IgD-negative memory B cell (primary cell): Measurements from ENCODE around the gene ZNF287. TPM values are rescaled to one million over a fixed set of nuclear protein-coding genes. Genes with fewer than 3 reads are reported as not detected.

Source experiments
- H3K27ac Mint-ChIP-seq, 3 donors: one replicate each; pipeline ENCODE4 v1.8.0; 2020 to 2022; ENCODE audit warnings: mild to moderate bottlenecking in 3 of 3, mixed read lengths in 3 of 3, moderate library complexity in 1 of 3
- H3K27me3 Mint-ChIP-seq: one replicate; pipeline ENCODE4 v1.8.0; 2021; ENCODE audit warnings: mixed read lengths
- H3K36me3 Mint-ChIP-seq: one replicate; pipeline ENCODE4 v1.8.0; 2020; ENCODE audit warnings: mild to moderate bottlenecking, mixed read lengths
- H3K4me1 Mint-ChIP-seq, 3 donors: one replicate each; pipeline ENCODE4 v1.8.0; 2020 to 2022; ENCODE audit warnings: mixed read lengths in 3 of 3, mild to moderate bottlenecking in 1 of 3
- H3K4me3 Mint-ChIP-seq, 4 donors: one replicate each; pipeline ENCODE4 v1.8.0; 2020 to 2022; ENCODE audit warnings: mild to moderate bottlenecking in 4 of 4, mixed read lengths in 4 of 4, moderate library complexity in 3 of 4
- H3K9me3 Mint-ChIP-seq, 3 donors: one replicate each; pipeline ENCODE4 v1.8.0; 2020 to 2021; ENCODE audit warnings: mixed read lengths in 3 of 3, mild to moderate bottlenecking in 1 of 3
- polyA plus RNA-seq: library from polyadenylated mRNA; unstranded; fragments of 300-500 nt; fragmentation: Illumina TruSeq; gene quantifications from one replicate; pipeline ENCODE4 v1.2.3, GENCODE V29; 2021

ZNF287 gene
- polyA plus RNA-seq = 6.2 TPM

GRCh38 chr17:16568541-16569357 is at the start of gene ZNF287:
Gene ZNF287 (minus strand): TSS chr17:16569204. CDS start chr17:16567731, 1,473 bp downstream.
- peak within 1 kb of the TSS; percentile 67 to 94 (median 90) for H3K27ac Mint-ChIP-seq
- no peaks in the 10 kb centered on the region for H3K9me3 Mint-ChIP-seq
- no peaks in the 10 kb centered on the region for H3K27me3 Mint-ChIP-seq
- H3K4me3 Mint-ChIP-seq = peak within 1 kb of the TSS; percentile 80 to 94 (median 88)
- peaks cover 9 to 20% (median 15%) of the 10 kb centered on the region in 3 donors for H3K4me1 Mint-ChIP-seq
- peaks cover 10% of the 10 kb centered on the region for H3K36me3 Mint-ChIP-seq

GRCh38 chr17:16617481-16618060 is 48.6 kb upstream of the ZNF287 start:
- Mint-ChIP-seq H3K27ac (no peak overlapping the region), H3K27me3 (no peaks in the 10 kb centered on the region), H3K4me1 (no peaks in the 10 kb centered on the region), H3K4me3 (no peak overlapping the region), H3K9me3 (peaks cover 6 to 61% (median 46%) of the 10 kb centered on the region in 3 donors), H3K36me3 (peaks cover 5% of the 10 kb centered on the region)

- H3K27ac Mint-ChIP-seq = peak overlapping the region in 1 of 3 donors; percentile 27
Observed at GRCh38 chr17:16599537-16599936, 30.5 kb upstream of the ZNF287 start.

GRCh38 chr17:16593356-16594102 is 24.5 kb upstream of the ZNF287 start:
- Mint-ChIP-seq H3K9me3 (peaks cover 0 to 4% (median 0%) of the 10 kb centered on the region in 3 donors), H3K4me1 (peaks cover 0 to 4% (median 3%) of the 10 kb centered on the region in 3 donors), H3K27ac (no peak overlapping the region), H3K36me3 (peaks cover 3% of the 10 kb centered on the region), H3K4me3 (no peak overlapping the region), H3K27me3 (peaks cover 18% of the 10 kb centered on the region)

More at GRCh38 chr17:16599537-16599936, 30.5 kb upstream of the ZNF287 start:
- H3K27me3 Mint-ChIP-seq = no peaks in the 10 kb centered on the region
- H3K4me1 Mint-ChIP-seq = no peaks in the 10 kb centered on the region
- H3K4me3 Mint-ChIP-seq = no peak overlapping the region
- H3K36me3 Mint-ChIP-seq = peaks cover 8% of the 10 kb centered on the region
- H3K9me3 Mint-ChIP-seq = peaks cover 2 to 17% (median 13%) of the 10 kb centered on the region in 3 donors

GRCh38 chr17:16589097-16589969 is 20.3 kb upstream of the ZNF287 start:
- Mint-ChIP-seq H3K27ac (peak overlapping the region in 2 of 3 donors; percentile 30 to 48), H3K4me1 (peaks cover 2 to 7% (median 5%) of the 10 kb centered on the region in 3 donors), H3K27me3 (peaks cover 35% of the 10 kb centered on the region), H3K4me3 (peak overlapping the region; percentile 72 to 91 (median 83)), H3K9me3 (no peaks in the 10 kb centered on the region), H3K36me3 (no peaks in the 10 kb centered on the region)

- Mint-ChIP-seq H3K9me3 (no peaks in the 10 kb centered on the region), H3K27ac (peak overlapping the region in 1 of 3 donors; percentile 72), H3K27me3 (peaks cover 36% of the 10 kb centered on the region), H3K4me1 (peaks cover 6 to 13% (median 8%) of the 10 kb centered on the region in 3 donors), H3K36me3 (peaks cover 2% of the 10 kb centered on the region), H3K4me3 (no peak overlapping the region)
Observed at GRCh38 chr17:16585796-16586195, 16.8 kb upstream of the ZNF287 start.

- Mint-ChIP-seq H3K4me3 (peak overlapping the region; percentile 54 to 79 (median 64)), H3K27me3 (peaks cover 37% of the 10 kb centered on the region), H3K4me1 (peaks cover 5 to 12% (median 6%) of the 10 kb centered on the region in 3 donors), H3K36me3 (peaks cover 2% of the 10 kb centered on the region), H3K9me3 (peaks cover 0 to 5% (median 0%) of the 10 kb centered on the region in 3 donors), H3K27ac (peak overlapping the region in 1 of 3 donors; percentile 8)
Observed at GRCh38 chr17:16584273-16584995, 15.4 kb upstream of the ZNF287 start.

- Mint-ChIP-seq H3K9me3 (peaks cover 0 to 5% (median 0%) of the 10 kb centered on the region in 3 donors), H3K27ac (peak overlapping the region in 1 of 3 donors; percentile 8), H3K4me1 (peaks cover 4 to 9% (median 6%) of the 10 kb centered on the region in 3 donors), H3K27me3 (peaks cover 37% of the 10 kb centered on the region), H3K4me3 (peak overlapping the region in 3 of 4 donors; percentile 54 to 68 (median 67)), H3K36me3 (peaks cover 2% of the 10 kb centered on the region)
Observed at GRCh38 chr17:16583781-16584180, 14.8 kb upstream of the ZNF287 start.

- no peak overlapping the region for H3K4me3 Mint-ChIP-seq
- H3K9me3 Mint-ChIP-seq = peaks cover 0 to 2% (median 0%) of the 10 kb centered on the region in 3 donors
- H3K27ac Mint-ChIP-seq = no peak overlapping the region
- peaks cover 7% of the 10 kb centered on the region for H3K27me3 Mint-ChIP-seq
- peaks cover 5 to 13% (median 10%) of the 10 kb centered on the region in 3 donors for H3K4me1 Mint-ChIP-seq
- peaks cover 4% of the 10 kb centered on the region for H3K36me3 Mint-ChIP-seq
Observed at GRCh38 chr17:16573466-16573865, 4.5 kb upstream of the ZNF287 start.

- Mint-ChIP-seq H3K27me3 (no peaks in the 10 kb centered on the region), H3K27ac (peak overlapping the region; percentile 67 to 94 (median 90)), H3K4me3 (peak overlapping the region; percentile 80 to 94 (median 88)), H3K36me3 (peaks cover 10% of the 10 kb centered on the region), H3K4me1 (peaks cover 9 to 20% (median 15%) of the 10 kb centered on the region in 3 donors), H3K9me3 (no peaks in the 10 kb centered on the region)
Observed at GRCh38 chr17:16569358-16569712, 331 bp upstream of the ZNF287 start.

- Mint-ChIP-seq H3K4me3 (peak overlapping the region in 1 of 4 donors; percentile 63), H3K9me3 (peaks cover 21 to 61% (median 42%) of the 10 kb centered on the region in 3 donors), H3K36me3 (peaks cover 42% of the 10 kb centered on the region), H3K27me3 (no peaks in the 10 kb centered on the region), H3K27ac (no peak overlapping the region), H3K4me1 (no peaks in the 10 kb centered on the region)
Observed at GRCh38 chr17:16552637-16553045, 16.4 kb downstream of the ZNF287 start.

GRCh38 chr17:16551878-16552636 is 16.9 kb downstream of the ZNF287 start:
- H3K9me3 Mint-ChIP-seq = peaks cover 23 to 61% (median 43%) of the 10 kb centered on the region in 3 donors
- no peaks in the 10 kb centered on the region for H3K27me3 Mint-ChIP-seq
- no peak overlapping the region for H3K27ac Mint-ChIP-seq
- H3K4me1 Mint-ChIP-seq = no peaks in the 10 kb centered on the region
- peaks cover 37% of the 10 kb centered on the region for H3K36me3 Mint-ChIP-seq
- H3K4me3 Mint-ChIP-seq = peak overlapping the region in 2 of 4 donors; percentile 37 to 63

- H3K4me3 Mint-ChIP-seq = peak overlapping the region; percentile 95 to 99 (median 98)
- H3K36me3 Mint-ChIP-seq = peaks cover 3% of the 10 kb centered on the region
- peaks cover 2% of the 10 kb centered on the region for H3K27me3 Mint-ChIP-seq
- peaks cover 5 to 23% (median 10%) of the 10 kb centered on the region in 3 donors for H3K9me3 Mint-ChIP-seq
- peaks cover 10 to 15% (median 12%) of the 10 kb centered on the region in 3 donors for H3K4me1 Mint-ChIP-seq
- H3K27ac Mint-ChIP-seq = peak overlapping the region in 2 of 3 donors; percentile 53 to 79
Observed at GRCh38 chr17:16537130-16537458, 31.9 kb downstream of the ZNF287 start.
